Measurements from ENCODE around the gene PDE11A.

PDE11A gene

DNA sequence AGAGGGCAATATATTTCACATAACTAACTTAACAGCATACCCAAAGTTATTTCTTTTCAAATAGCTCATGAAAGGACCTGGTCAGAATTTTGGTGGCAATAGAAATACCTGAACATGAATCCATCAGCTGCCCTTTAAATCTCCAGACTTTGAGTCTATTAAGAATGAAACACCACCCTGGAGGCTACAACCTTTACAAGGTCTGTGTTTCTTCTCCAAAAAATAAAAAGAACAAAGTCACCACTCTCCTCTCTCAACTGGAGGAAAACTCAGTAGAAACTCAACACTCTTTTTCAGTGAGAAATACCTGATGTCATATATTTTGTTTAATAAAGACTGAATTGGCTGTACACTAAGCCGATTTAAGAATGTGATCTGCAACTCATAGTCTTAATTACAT lies 475.7 kb downstream of the PDE11A start (continued):
- TF ChIP-seq CREB5 (CRISPR knock-in tag; IDR thresholded peaks at IDR 0.05; ENCODE audit: low read depth), result no peak
- no peak for TF ChIP-seq ZNF70 (CRISPR knock-in tag; IDR thresholded peaks at IDR 0.05)

DNA sequence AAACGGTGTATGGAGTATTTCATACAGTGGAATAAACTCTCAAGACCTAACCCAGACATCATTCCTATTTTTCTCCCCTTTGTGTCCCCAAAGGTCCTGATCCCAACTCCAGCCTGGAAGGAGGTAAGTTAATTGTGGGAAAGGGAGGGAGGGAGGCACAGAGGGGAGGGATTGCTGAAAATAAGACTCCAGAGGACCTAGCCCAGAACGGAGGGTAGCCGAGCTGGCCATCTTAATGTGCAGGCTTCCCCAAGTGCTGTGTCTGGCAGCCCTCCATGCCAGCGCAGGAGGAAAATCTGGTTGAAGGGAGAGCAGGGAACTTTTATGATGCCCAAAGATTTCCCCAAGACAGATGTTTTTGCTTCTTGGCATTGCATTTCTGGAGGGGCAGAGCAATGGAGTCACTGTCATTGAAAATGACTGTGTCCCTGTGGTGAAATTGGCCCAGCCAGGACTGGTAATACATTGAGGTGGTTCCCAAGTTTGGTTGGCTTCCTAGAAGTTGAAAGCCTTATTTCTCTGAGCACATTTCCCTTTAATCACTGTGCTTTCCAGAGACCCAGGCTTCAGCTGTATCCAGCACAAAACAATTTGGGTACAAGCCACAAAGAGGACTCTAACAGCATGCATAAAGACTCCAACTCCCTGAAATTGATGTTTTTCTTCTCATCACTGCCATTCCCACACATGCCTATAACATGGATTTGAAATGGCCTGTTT lies 477.3 kb downstream of the PDE11A start:
- TF ChIP-seq ZFP3 (CRISPR knock-in tag; IDR thresholded peaks at IDR 0.05), result no peak
- TF ChIP-seq BACH2 (CRISPR knock-in tag; IDR thresholded peaks at IDR 0.05; ENCODE audit: borderline replicate concordance), result no peak
- TF ChIP-seq ZNF565 (CRISPR knock-in tag; conservative IDR thresholded peaks at IDR 0.05; ENCODE audit: low read depth), result no peak
- TF ChIP-seq TOX (CRISPR knock-in tag; IDR thresholded peaks at IDR 0.05; ENCODE audit: borderline replicate concordance), result no peak
- no peak for TF ChIP-seq PPARA (CRISPR knock-in tag; IDR thresholded peaks at IDR 0.05; ENCODE audit: borderline replicate concordance)
- TF ChIP-seq PATZ1 (CRISPR knock-in tag; IDR thresholded peaks at IDR 0.05; ENCODE audit: borderline replicate concordance), result no peak
- TF ChIP-seq, protein P1, sequence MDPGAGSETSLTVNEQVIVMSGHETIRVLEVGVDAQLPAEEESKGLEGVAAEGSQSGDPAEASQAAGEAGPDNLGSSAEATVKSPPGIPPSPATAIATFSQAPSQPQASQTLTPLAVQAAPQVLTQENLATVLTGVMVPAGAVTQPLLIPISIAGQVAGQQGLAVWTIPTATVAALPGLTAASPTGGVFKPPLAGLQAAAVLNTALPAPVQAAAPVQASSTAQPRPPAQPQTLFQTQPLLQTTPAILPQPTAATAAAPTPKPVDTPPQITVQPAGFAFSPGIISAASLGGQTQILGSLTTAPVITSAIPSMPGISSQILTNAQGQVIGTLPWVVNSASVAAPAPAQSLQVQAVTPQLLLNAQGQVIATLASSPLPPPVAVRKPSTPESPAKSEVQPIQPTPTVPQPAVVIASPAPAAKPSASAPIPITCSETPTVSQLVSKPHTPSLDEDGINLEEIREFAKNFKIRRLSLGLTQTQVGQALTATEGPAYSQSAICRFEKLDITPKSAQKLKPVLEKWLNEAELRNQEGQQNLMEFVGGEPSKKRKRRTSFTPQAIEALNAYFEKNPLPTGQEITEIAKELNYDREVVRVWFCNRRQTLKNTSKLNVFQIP (CRISPR knock-in tag; IDR thresholded peaks at IDR 0.05; ENCODE audit: borderline replicate concordance, low read depth), result no peak
- no peak for TF ChIP-seq ZFP30 (CRISPR knock-in tag; IDR thresholded peaks at IDR 0.05)
- no peak for TF ChIP-seq ESRRG (CRISPR knock-in tag; IDR thresholded peaks at IDR 0.05)
- TF ChIP-seq, protein P2, sequence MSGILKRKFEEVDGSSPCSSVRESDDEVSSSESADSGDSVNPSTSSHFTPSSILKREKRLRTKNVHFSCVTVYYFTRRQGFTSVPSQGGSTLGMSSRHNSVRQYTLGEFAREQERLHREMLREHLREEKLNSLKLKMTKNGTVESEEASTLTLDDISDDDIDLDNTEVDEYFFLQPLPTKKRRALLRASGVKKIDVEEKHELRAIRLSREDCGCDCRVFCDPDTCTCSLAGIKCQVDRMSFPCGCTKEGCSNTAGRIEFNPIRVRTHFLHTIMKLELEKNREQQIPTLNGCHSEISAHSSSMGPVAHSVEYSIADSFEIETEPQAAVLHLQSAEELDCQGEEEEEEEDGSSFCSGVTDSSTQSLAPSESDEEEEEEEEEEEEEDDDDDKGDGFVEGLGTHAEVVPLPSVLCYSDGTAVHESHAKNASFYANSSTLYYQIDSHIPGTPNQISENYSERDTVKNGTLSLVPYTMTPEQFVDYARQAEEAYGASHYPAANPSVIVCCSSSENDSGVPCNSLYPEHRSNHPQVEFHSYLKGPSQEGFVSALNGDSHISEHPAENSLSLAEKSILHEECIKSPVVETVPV (CRISPR knock-in tag; IDR thresholded peaks at IDR 0.05), result no peak
- no peak for TF ChIP-seq ZNF8 (CRISPR knock-in tag; IDR thresholded peaks at IDR 0.05)
- no peak for TF ChIP-seq ZNF70 (CRISPR knock-in tag; IDR thresholded peaks at IDR 0.05)
- TF ChIP-seq ISL1 (CRISPR knock-in tag; IDR thresholded peaks at IDR 0.05), result no peak
- TF ChIP-seq TSHZ2 (CRISPR knock-in tag; IDR thresholded peaks at IDR 0.05), result no peak
- TF ChIP-seq RARB (CRISPR knock-in tag; IDR thresholded peaks at IDR 0.05), result no peak
- no peak for TF ChIP-seq TCF4 (CRISPR knock-in tag; IDR thresholded peaks at IDR 0.05; ENCODE audit: borderline replicate concordance)
- no peak for TF ChIP-seq CSDC2 (CRISPR knock-in tag; IDR thresholded peaks at IDR 0.05)
- no peak for ATAC-seq

GRCh38 chr2:177593402-177593801 lies 479.2 kb downstream of the PDE11A start:
- ATAC-seq, result no peak
- TF ChIP-seq GLIS3 (CRISPR knock-in tag; IDR thresholded peaks at IDR 0.05), result no peak
- no peak for TF ChIP-seq TOX (CRISPR knock-in tag; IDR thresholded peaks at IDR 0.05; ENCODE audit: borderline replicate concordance)
- TF ChIP-seq PPARA (CRISPR knock-in tag; IDR thresholded peaks at IDR 0.05; ENCODE audit: borderline replicate concordance), result no peak
- no peak for TF ChIP-seq ARNTL (CRISPR knock-in tag; IDR thresholded peaks at IDR 0.05; ENCODE audit: borderline replicate concordance, low read depth)
- no peak for TF ChIP-seq TCF4 (CRISPR knock-in tag; IDR thresholded peaks at IDR 0.05; ENCODE audit: borderline replicate concordance)
- TF ChIP-seq ZNF8 (CRISPR knock-in tag; IDR thresholded peaks at IDR 0.05), result no peak
- no peak for TF ChIP-seq ZFP3 (CRISPR knock-in tag; IDR thresholded peaks at IDR 0.05)
